Liver (tissue), 9 donors: Measurements from ENCODE around the gene HTR2A. TPM values are rescaled to one million over a fixed set of nuclear protein-coding genes. Genes with fewer than 3 reads are reported as not detected.

Experiments
- DNase-seq: peaks from one replicate; pipeline ENCODE4 v3.0.0-alpha.2; 2017; ENCODE audit warnings: low spot score
- H3K27ac ChIP-seq, 2 donors: one replicate each; pipeline ENCODE4 v1.7.0; 2013; ENCODE audit warnings: inconsistent platforms in 2 of 2, low read length in 2 of 2, control low read depth in 1 of 2, low read depth in 1 of 2, mild to moderate bottlenecking in 1 of 2
- H3K27me3 ChIP-seq, 4 donors: one replicate each; pipeline versions ENCODE4 v1.6.1 to v1.7.0; 2013; ENCODE audit warnings: low read length in 3 of 4, inconsistent platforms in 1 of 4, mild to moderate bottlenecking in 1 of 4, moderate library complexity in 1 of 4; ENCODE audit not compliant: control insufficient read depth in 4 of 4, insufficient read depth in 4 of 4
- H3K36me3 ChIP-seq, 4 donors: one replicate each; pipeline versions ENCODE4 v1.6.1 to v1.7.0; 2013; ENCODE audit warnings: low read length in 3 of 4, mild to moderate bottlenecking in 3 of 4, low read depth in 1 of 4, moderate library complexity in 1 of 4; ENCODE audit not compliant: control insufficient read depth in 4 of 4, insufficient read depth in 3 of 4
- H3K4me1 ChIP-seq, 4 donors: one replicate each; pipeline versions ENCODE4 v1.6.1 to v1.7.0; 2013; ENCODE audit warnings: low read length in 3 of 4, mild to moderate bottlenecking in 3 of 4, moderate library complexity in 1 of 4; ENCODE audit not compliant: control insufficient read depth in 4 of 4, insufficient read depth in 4 of 4
- H3K4me3 ChIP-seq, 3 donors: one replicate each; pipeline versions ENCODE4 v1.6.1 to v1.7.0; 2013; ENCODE audit warnings: low read length in 3 of 3, control low read depth in 1 of 3, low read depth in 1 of 3, mild to moderate bottlenecking in 1 of 3
- H3K9ac ChIP-seq, 2 donors: one replicate each; pipeline ENCODE4 v1.7.0; 2013; ENCODE audit warnings: low read length in 2 of 2, mild to moderate bottlenecking in 2 of 2, moderate library complexity in 2 of 2, control low read depth in 1 of 2, low read depth in 1 of 2
- H3K9me3 ChIP-seq, 4 donors: one replicate each; pipeline versions ENCODE4 v1.6.1 to v1.7.0; 2013; ENCODE audit warnings: low read length in 3 of 4; ENCODE audit not compliant: control insufficient read depth in 4 of 4
- ATF3 ChIP-seq: IDR thresholded peaks from 2 replicates; pipeline ENCODE4 v1.6.1; 2016; ENCODE audit warnings: antibody characterized with exemption
- CTCF ChIP-seq: fragments of 150-350 bp; IDR thresholded peaks from 2 replicates; pipeline ENCODE4 v1.5.1; 2017; ENCODE audit warnings: improper control_type of control experiment, low read depth, low read length; ENCODE audit not compliant: missing input control
- EGR1 ChIP-seq, 2 donors: IDR thresholded peaks; 2 replicates each; pipeline ENCODE4 v1.6.1; 2016 to 2018; ENCODE audit warnings: antibody characterized with exemption in 2 of 2, low read depth in 2 of 2
- FOXA1 ChIP-seq: IDR thresholded peaks from 2 replicates; pipeline ENCODE4 v1.6.1; 2016; ENCODE audit warnings: antibody characterized with exemption
- FOXA2 ChIP-seq: IDR thresholded peaks from 2 replicates; pipeline ENCODE4 v1.6.1; 2016; ENCODE audit warnings: antibody characterized with exemption
- GABPA ChIP-seq, 2 donors: IDR thresholded peaks in 1 of 2; conservative IDR thresholded peaks in 1 of 2; 2 replicates each; pipeline ENCODE4 v1.6.1; 2016; ENCODE audit warnings: antibody characterized with exemption in 2 of 2, mild to moderate bottlenecking in 1 of 2, moderate library complexity in 1 of 2
- HNF4A ChIP-seq, 2 donors: conservative IDR thresholded peaks; 2 replicates each; pipeline ENCODE4 v1.6.1; 2016; ENCODE audit warnings: antibody characterized with exemption in 2 of 2, mild to moderate bottlenecking in 2 of 2
- HNF4G ChIP-seq: IDR thresholded peaks from 2 replicates; pipeline ENCODE4 v1.6.1; 2016; ENCODE audit warnings: antibody characterized with exemption
- JUND ChIP-seq, 2 donors: IDR thresholded peaks; 2 replicates each; pipeline ENCODE4 v1.6.1; 2016; ENCODE audit warnings: antibody characterized with exemption in 2 of 2
- MAX ChIP-seq: IDR thresholded peaks from 2 replicates; pipeline ENCODE4 v1.6.1; 2016; ENCODE audit warnings: antibody characterized with exemption
- NR2F2 ChIP-seq: IDR thresholded peaks from 2 replicates; pipeline ENCODE4 v1.6.1; 2016; ENCODE audit warnings: antibody characterized with exemption
- REST ChIP-seq: IDR thresholded peaks from 2 replicates; pipeline ENCODE4 v1.6.1; 2016; ENCODE audit warnings: antibody characterized with exemption, mild to moderate bottlenecking
- RXRA ChIP-seq, 2 donors: IDR thresholded peaks; 2 replicates each; pipeline ENCODE4 v1.6.1; 2017 to 2018; ENCODE audit warnings: antibody characterized with exemption in 2 of 2, mild to moderate bottlenecking in 1 of 2
- SP1 ChIP-seq: IDR thresholded peaks from 2 replicates; pipeline ENCODE4 v1.6.1; 2018; ENCODE audit warnings: antibody characterized with exemption, mild to moderate bottlenecking
- TAF1 ChIP-seq: conservative IDR thresholded peaks from 2 replicates; pipeline ENCODE4 v1.6.1; 2016; ENCODE audit warnings: antibody characterized with exemption, mild to moderate bottlenecking
- YY1 ChIP-seq: IDR thresholded peaks from 2 replicates; pipeline ENCODE4 v1.6.1; 2016; ENCODE audit warnings: antibody characterized with exemption, mild to moderate bottlenecking
- ZBTB33 ChIP-seq: IDR thresholded peaks from 2 replicates; pipeline ENCODE4 v1.6.1; 2016; ENCODE audit warnings: antibody characterized with exemption
- WGBS: extraction: QIAGEN DNeasy Blood & Tissue Kit; methylation state at CpG from one replicate; pipeline ENCODE4 v1.1.7; 2013; 5-methylcytosine and 5-hydroxymethylcytosine counted together
- polyA plus RNA-seq, 2 donors: library from polyadenylated mRNA; stranded (reverse) in 1 of 2; unstranded in 1 of 2; fragments of 200-250 nt in 1 of 2; fragments of >200 nt in 1 of 2; fragmentation: Nextera tagmentation in 1 of 2; extraction: Ambion mirVana in 1 of 2; gene quantifications; one replicate each; pipeline versions ENCODE4 v1.2.1 to v1.2.3, GENCODE V29; 2013 to 2015
- total RNA-seq, 2 donors: library from RNA; depleted of rRNA; stranded (reverse); fragments of >200 nt; gene quantifications; one replicate each; pipeline ENCODE4 v1.2.3, GENCODE V29; 2014
- donor health status: healthy.
- donor health status: healthy.
- donor health status: healthy.
- donor health status: healthy.
- donor health status: healthy.

The HTR2A gene
- total and polyA plus RNA-seq, 4 donors: under 0.01 to 0.19 (median 0.19) TPM; not detected in 1

- no peak overlapping the region for H3K27ac ChIP-seq
- DNase-seq: no peak
- H3K9ac ChIP-seq: no peak overlapping the region
- TF ChIP-seq REST: no peak
- no peak for TF ChIP-seq CTCF
- no peak for TF ChIP-seq TAF1
- no peak for TF ChIP-seq HNF4A (conservative IDR thresholded peaks at IDR 0.05)
- TF ChIP-seq MAX: no peak
- TF ChIP-seq NR2F2: no peak
- TF ChIP-seq FOXA2: no peak
- no peak for TF ChIP-seq HNF4G
- TF ChIP-seq RXRA (IDR thresholded peaks at IDR 0.05): no peak
- TF ChIP-seq YY1: no peak
- H3K4me3 ChIP-seq: no peak overlapping the region
- H3K4me1 ChIP-seq: no peaks in the 10 kb centered on the region
- WGBS: 78% methylated on average over 1 of the region's 1 CpG
- no peaks in the 10 kb centered on the region for H3K27me3 ChIP-seq
- H3K9me3 ChIP-seq: peaks cover 0 to 5% (median 0%) of the 10 kb centered on the region in 4 donors
- H3K36me3 ChIP-seq: no peaks in the 10 kb centered on the region
Measured at GRCh38 chr13:46934749-46935148, 37.9 kb upstream of the HTR2A start.

- Histone ChIP-seq H3K4me3 (no peak overlapping the region), H3K9ac (no peak overlapping the region), H3K27me3 (no peaks in the 10 kb centered on the region), H3K4me1 (no peaks in the 10 kb centered on the region), H3K36me3 (no peaks in the 10 kb centered on the region), H3K27ac (no peak overlapping the region), H3K9me3 (no peaks in the 10 kb centered on the region)
- no peak for DNase-seq
- 81% methylated on average over 5 of the region's 5 CpGs for WGBS
- no peak for TF ChIP-seq HNF4A (conservative IDR thresholded peaks at IDR 0.05)
- TF ChIP-seq HNF4G: no peak
- no peak for TF ChIP-seq JUND (IDR thresholded peaks at IDR 0.05)
- no peak for TF ChIP-seq FOXA1
- no peak for TF ChIP-seq ZBTB33
- no peak for TF ChIP-seq SP1
- no peak for TF ChIP-seq FOXA2
- no peak for TF ChIP-seq YY1
- no peak for TF ChIP-seq GABPA (IDR thresholded peaks at IDR 0.05 in 1 of 2, conservative IDR thresholded peaks at IDR 0.05 in 1 of 2)
- TF ChIP-seq MAX: no peak
- TF ChIP-seq TAF1: no peak
- TF ChIP-seq ATF3: no peak
- no peak for TF ChIP-seq EGR1 (IDR thresholded peaks at IDR 0.05; ENCODE audit: low read depth in 2 of 2)
- no peak for TF ChIP-seq REST
Measured at GRCh38 chr13:46926916-46927590, 30.2 kb upstream of the HTR2A start.
